GM21529 (cell line): ENCODE results near the gene FANCI.

Experiments
- ATAC-seq: cut with Tn5 transposase; IDR thresholded peaks from one replicate; pipeline ENCODE4 v1.9.1; 2021; ENCODE audit not compliant: unreplicated experiment

FANCI gene

GRCh38 chr15:89359471-89360293 is 115.9 kb downstream of the FANCI start:
- ATAC-seq, result no peak

GRCh38 chr15:89360294-89360971 is 116.7 kb downstream of the FANCI start:
- ATAC-seq, result no peak

GRCh38 chr15:89361451-89362202 is 117.8 kb downstream of the FANCI start:
- ATAC-seq, result no peak

- no peak for ATAC-seq
Observed at GRCh38 chr15:89362203-89363101, 118.7 kb downstream of the FANCI start.

GRCh38 chr15:89363133-89363532 is 119.4 kb downstream of the FANCI start:
- ATAC-seq, result no peak

- no peak for ATAC-seq
Observed at GRCh38 chr15:89363770-89364169, 120.0 kb downstream of the FANCI start.

GRCh38 chr15:89364341-89364740 is 120.6 kb downstream of the FANCI start:
- ATAC-seq, result no peak

- no peak for ATAC-seq
Observed at GRCh38 chr15:89364741-89365450, 121.1 kb downstream of the FANCI start.

- ATAC-seq, result no peak
Observed at GRCh38 chr15:89365462-89366065, 121.8 kb downstream of the FANCI start.
